ENCODE data around the gene ATP8A2. TPM values are rescaled to one million over a fixed set of nuclear protein-coding genes. Genes with fewer than 3 reads are reported as not detected.

Gene ATP8A2
- total RNA-seq, 1 experiment from 2014 or later = 5.2 TPM

DNA sequence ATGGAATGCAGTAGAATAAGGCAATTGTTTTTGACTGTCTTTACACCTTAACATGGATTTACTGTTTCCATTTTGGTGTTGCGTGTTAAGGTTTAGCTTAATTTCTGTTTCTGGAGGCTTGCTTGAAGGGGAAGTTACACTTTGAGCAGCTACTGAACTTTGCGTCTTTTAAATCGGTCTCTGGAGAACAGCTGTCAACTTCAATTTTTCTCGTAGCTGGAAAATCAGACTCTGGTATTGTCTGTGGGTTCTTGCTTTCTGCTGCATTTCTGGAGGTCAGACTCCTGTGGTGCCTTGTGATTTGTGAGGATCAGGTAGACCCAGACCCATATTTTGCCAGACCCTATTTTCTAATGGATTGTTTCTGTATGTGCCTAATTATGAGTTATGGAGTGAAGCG is 146.7 kb downstream of the ATP8A2 start (continued):
- TF ChIP-seq, protein P1, sequence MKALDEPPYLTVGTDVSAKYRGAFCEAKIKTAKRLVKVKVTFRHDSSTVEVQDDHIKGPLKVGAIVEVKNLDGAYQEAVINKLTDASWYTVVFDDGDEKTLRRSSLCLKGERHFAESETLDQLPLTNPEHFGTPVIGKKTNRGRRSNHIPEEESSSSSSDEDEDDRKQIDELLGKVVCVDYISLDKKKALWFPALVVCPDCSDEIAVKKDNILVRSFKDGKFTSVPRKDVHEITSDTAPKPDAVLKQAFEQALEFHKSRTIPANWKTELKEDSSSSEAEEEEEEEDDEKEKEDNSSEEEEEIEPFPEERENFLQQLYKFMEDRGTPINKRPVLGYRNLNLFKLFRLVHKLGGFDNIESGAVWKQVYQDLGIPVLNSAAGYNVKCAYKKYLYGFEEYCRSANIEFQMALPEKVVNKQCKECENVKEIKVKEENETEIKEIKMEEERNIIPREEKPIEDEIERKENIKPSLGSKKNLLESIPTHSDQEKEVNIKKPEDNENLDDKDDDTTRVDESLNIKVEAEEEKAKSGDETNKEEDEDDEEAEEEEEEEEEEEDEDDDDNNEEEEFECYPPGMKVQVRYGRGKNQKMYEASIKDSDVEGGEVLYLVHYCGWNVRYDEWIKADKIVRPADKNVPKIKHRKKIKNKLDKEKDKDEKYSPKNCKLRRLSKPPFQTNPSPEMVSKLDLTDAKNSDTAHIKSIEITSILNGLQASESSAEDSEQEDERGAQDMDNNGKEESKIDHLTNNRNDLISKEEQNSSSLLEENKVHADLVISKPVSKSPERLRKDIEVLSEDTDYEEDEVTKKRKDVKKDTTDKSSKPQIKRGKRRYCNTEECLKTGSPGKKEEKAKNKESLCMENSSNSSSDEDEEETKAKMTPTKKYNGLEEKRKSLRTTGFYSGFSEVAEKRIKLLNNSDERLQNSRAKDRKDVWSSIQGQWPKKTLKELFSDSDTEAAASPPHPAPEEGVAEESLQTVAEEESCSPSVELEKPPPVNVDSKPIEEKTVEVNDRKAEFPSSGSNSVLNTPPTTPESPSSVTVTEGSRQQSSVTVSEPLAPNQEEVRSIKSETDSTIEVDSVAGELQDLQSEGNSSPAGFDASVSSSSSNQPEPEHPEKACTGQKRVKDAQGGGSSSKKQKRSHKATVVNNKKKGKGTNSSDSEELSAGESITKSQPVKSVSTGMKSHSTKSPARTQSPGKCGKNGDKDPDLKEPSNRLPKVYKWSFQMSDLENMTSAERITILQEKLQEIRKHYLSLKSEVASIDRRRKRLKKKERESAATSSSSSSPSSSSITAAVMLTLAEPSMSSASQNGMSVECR (CRISPR knock-in tag; IDR thresholded peaks at IDR 0.05; ENCODE audit: borderline replicate concordance) = no peak
- TF ChIP-seq, protein P2, sequence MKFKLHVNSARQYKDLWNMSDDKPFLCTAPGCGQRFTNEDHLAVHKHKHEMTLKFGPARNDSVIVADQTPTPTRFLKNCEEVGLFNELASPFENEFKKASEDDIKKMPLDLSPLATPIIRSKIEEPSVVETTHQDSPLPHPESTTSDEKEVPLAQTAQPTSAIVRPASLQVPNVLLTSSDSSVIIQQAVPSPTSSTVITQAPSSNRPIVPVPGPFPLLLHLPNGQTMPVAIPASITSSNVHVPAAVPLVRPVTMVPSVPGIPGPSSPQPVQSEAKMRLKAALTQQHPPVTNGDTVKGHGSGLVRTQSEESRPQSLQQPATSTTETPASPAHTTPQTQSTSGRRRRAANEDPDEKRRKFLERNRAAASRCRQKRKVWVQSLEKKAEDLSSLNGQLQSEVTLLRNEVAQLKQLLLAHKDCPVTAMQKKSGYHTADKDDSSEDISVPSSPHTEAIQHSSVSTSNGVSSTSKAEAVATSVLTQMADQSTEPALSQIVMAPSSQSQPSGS (CRISPR knock-in tag; IDR thresholded peaks at IDR 0.05; ENCODE audit: borderline replicate concordance, low read depth) = no peak
- TF ChIP-seq MYBL2 (CRISPR knock-in tag; IDR thresholded peaks at IDR 0.05) = no peak
- no peak for TF ChIP-seq ZNF416 (CRISPR knock-in tag; IDR thresholded peaks at IDR 0.05)
- no peak for TF ChIP-seq ZNF671 (CRISPR knock-in tag; IDR thresholded peaks at IDR 0.05)
- TF ChIP-seq, protein P3, sequence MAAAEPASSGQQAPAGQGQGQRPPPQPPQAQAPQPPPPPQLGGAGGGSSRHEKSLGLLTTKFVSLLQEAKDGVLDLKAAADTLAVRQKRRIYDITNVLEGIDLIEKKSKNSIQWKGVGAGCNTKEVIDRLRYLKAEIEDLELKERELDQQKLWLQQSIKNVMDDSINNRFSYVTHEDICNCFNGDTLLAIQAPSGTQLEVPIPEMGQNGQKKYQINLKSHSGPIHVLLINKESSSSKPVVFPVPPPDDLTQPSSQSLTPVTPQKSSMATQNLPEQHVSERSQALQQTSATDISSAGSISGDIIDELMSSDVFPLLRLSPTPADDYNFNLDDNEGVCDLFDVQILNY (CRISPR knock-in tag; IDR thresholded peaks at IDR 0.05) = no peak
- TF ChIP-seq NFYB (CRISPR knock-in tag; conservative IDR thresholded peaks at IDR 0.05; ENCODE audit: low read depth) = no peak
- no peak for TF ChIP-seq TEAD4 (CRISPR knock-in tag; IDR thresholded peaks at IDR 0.05)
- TF ChIP-seq, protein P4, sequence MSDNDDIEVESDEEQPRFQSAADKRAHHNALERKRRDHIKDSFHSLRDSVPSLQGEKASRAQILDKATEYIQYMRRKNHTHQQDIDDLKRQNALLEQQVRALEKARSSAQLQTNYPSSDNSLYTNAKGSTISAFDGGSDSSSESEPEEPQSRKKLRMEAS (CRISPR knock-in tag; IDR thresholded peaks at IDR 0.05) = no peak
- no peak for TF ChIP-seq ESRRA (CRISPR knock-in tag; IDR thresholded peaks at IDR 0.05; ENCODE audit: borderline replicate concordance)
- TF ChIP-seq, protein P5, sequence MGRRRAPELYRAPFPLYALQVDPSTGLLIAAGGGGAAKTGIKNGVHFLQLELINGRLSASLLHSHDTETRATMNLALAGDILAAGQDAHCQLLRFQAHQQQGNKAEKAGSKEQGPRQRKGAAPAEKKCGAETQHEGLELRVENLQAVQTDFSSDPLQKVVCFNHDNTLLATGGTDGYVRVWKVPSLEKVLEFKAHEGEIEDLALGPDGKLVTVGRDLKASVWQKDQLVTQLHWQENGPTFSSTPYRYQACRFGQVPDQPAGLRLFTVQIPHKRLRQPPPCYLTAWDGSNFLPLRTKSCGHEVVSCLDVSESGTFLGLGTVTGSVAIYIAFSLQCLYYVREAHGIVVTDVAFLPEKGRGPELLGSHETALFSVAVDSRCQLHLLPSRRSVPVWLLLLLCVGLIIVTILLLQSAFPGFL (CRISPR knock-in tag; IDR thresholded peaks at IDR 0.05; ENCODE audit: borderline replicate concordance) = no peak
- TF ChIP-seq, protein P6, sequence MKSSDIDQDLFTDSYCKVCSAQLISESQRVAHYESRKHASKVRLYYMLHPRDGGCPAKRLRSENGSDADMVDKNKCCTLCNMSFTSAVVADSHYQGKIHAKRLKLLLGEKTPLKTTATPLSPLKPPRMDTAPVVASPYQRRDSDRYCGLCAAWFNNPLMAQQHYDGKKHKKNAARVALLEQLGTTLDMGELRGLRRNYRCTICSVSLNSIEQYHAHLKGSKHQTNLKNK (CRISPR knock-in tag; IDR thresholded peaks at IDR 0.05) = no peak

DNA sequence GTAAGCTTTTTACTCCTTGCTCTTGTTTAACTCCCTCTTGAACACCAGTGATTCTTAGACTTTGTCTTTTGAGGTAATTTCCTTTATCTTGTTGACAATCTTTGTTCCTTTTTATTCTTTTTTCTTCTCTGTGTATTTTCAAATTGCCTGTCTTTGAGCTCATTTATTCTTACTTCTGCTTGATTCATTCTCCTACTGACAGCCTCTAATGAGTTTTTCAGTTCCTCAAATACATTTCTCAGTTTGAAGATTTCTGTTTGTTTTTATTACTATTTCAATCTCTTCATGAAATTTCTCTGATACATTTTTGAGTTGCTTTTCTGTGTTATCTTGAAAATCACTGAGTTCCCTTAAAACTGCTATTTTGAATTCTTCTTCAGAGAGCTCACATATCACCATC is 154.1 kb downstream of the ATP8A2 start:
- ATAC-seq = no peak
- no peak overlapping the region for H3K4me3 Mint-ChIP-seq
- H3K27ac Mint-ChIP-seq = no peak overlapping the region
- peaks cover 4% of the 10 kb centered on the region for H3K27me3 Mint-ChIP-seq (ENCODE audit: low read depth)
- CTCF ChIA-PET = interaction anchor here (0.6 kb wide), 1 partner anchor 412 kb away, joined by 5 read pairs; no protein-coding TSS in a partner anchor
- H3K4me1 Mint-ChIP-seq = no peaks in the 10 kb centered on the region
- DNase-seq (ENCODE audit: low spot score) = no peak
- POLR2A ChIA-PET = no interaction called here
- peaks cover 53% of the 10 kb centered on the region for H3K9me3 Mint-ChIP-seq
- peaks cover 24% of the 10 kb centered on the region for H3K36me3 Mint-ChIP-seq
- TF ChIP-seq TEAD1 (CRISPR knock-in tag; IDR thresholded peaks at IDR 0.05) (no peak), ZNF423 (CRISPR knock-in tag; IDR thresholded peaks at IDR 0.05) (no peak), ZBTB21 (CRISPR knock-in tag; IDR thresholded peaks at IDR 0.05; ENCODE audit: borderline replicate concordance) (no peak), ELF4 (CRISPR knock-in tag; IDR thresholded peaks at IDR 0.05; ENCODE audit: low read depth) (no peak), ZNF317 (CRISPR knock-in tag; IDR thresholded peaks at IDR 0.05; ENCODE audit: borderline replicate concordance, low read depth) (no peak)
- TF ChIP-seq, protein P7, sequence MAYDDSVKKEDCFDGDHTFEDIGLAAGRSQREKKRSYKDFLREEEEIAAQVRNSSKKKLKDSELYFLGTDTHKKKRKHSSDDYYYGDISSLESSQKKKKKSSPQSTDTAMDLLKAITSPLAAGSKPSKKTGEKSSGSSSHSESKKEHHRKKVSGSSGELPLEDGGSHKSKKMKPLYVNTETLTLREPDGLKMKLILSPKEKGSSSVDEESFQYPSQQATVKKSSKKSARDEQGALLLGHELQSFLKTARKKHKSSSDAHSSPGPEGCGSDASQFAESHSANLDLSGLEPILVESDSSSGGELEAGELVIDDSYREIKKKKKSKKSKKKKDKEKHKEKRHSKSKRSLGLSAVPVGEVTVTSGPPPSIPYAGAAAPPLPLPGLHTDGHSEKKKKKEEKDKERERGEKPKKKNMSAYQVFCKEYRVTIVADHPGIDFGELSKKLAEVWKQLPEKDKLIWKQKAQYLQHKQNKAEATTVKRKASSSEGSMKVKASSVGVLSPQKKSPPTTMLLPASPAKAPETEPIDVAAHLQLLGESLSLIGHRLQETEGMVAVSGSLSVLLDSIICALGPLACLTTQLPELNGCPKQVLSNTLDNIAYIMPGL (CRISPR knock-in tag; IDR thresholded peaks at IDR 0.05) = no peak
- TF ChIP-seq, protein P8, sequence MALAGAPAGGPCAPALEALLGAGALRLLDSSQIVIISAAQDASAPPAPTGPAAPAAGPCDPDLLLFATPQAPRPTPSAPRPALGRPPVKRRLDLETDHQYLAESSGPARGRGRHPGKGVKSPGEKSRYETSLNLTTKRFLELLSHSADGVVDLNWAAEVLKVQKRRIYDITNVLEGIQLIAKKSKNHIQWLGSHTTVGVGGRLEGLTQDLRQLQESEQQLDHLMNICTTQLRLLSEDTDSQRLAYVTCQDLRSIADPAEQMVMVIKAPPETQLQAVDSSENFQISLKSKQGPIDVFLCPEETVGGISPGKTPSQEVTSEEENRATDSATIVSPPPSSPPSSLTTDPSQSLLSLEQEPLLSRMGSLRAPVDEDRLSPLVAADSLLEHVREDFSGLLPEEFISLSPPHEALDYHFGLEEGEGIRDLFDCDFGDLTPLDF (CRISPR knock-in tag; IDR thresholded peaks at IDR 0.05) = no peak
- TF ChIP-seq, protein P9, sequence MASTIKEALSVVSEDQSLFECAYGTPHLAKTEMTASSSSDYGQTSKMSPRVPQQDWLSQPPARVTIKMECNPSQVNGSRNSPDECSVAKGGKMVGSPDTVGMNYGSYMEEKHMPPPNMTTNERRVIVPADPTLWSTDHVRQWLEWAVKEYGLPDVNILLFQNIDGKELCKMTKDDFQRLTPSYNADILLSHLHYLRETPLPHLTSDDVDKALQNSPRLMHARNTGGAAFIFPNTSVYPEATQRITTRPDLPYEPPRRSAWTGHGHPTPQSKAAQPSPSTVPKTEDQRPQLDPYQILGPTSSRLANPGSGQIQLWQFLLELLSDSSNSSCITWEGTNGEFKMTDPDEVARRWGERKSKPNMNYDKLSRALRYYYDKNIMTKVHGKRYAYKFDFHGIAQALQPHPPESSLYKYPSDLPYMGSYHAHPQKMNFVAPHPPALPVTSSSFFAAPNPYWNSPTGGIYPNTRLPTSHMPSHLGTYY (CRISPR knock-in tag; IDR thresholded peaks at IDR 0.05) = no peak
- TF ChIP-seq, protein P10, sequence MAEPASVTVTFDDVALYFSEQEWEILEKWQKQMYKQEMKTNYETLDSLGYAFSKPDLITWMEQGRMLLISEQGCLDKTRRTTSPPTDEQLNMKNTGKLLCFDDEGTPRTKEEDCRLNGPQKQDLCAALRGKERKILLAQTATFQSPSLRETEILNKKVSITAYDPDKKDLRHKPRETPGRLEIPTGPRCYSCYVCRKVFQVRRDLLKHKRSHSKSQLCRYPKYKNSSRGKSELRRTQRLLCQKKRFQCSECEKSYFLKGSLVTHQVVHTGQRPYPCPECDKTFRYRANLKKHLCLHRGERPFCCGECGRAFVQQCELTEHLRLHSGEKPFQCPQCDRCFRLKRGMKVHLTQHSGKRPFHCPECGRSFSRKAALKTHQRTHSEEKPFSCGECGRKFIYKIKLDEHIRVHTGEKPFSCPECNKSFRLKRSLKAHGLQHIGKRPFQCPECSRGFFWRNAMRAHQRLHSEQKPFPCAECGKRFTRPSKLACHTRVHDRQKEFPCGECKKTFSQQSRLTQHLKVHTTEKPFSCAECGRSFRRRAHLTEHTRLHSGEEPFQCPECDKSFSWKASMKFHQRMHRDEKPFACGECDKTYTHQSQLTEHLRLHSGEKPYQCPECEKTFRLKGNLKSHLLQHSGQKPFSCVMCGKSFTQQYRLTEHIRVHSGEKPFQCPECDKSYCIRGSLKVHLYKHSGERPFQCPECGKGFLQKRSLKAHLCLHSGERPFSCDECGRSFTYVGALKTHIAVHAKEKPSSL (CRISPR knock-in tag; conservative IDR thresholded peaks at IDR 0.05) = no peak

Data from WTC11 (cell line).